Endothelial cell (in vitro differentiated cells): ENCODE measurements around the gene MED27. TPM values are rescaled to one million over a fixed set of nuclear protein-coding genes. Genes with fewer than 3 reads are reported as not detected.

Experiments
- DNase-seq: peaks from one replicate; pipeline ENCODE4 v3.0.0; 2021; ENCODE audit warnings: low spot score
- H3K27ac Mint-ChIP-seq: one replicate; pipeline ENCODE4 v1.8.0; 2021; ENCODE audit warnings: mixed read lengths, inconsistent platforms; ENCODE audit not compliant: unreplicated experiment
- H3K27me3 Mint-ChIP-seq: one replicate; pipeline ENCODE4 v1.8.0; 2021; ENCODE audit warnings: mild to moderate bottlenecking, moderate library complexity, mixed read lengths, inconsistent platforms; ENCODE audit not compliant: unreplicated experiment
- H3K36me3 Mint-ChIP-seq: one replicate; pipeline ENCODE4 v1.8.0; 2021; ENCODE audit warnings: mild to moderate bottlenecking, low read depth, mixed read lengths, inconsistent platforms; ENCODE audit not compliant: unreplicated experiment
- H3K4me1 Mint-ChIP-seq: one replicate; pipeline ENCODE4 v1.8.0; 2021; ENCODE audit warnings: mild to moderate bottlenecking, mixed read lengths, inconsistent platforms; ENCODE audit not compliant: unreplicated experiment
- H3K4me3 Mint-ChIP-seq: one replicate; pipeline ENCODE4 v1.8.0; 2021; ENCODE audit warnings: mild to moderate bottlenecking, mixed read lengths, inconsistent platforms; ENCODE audit not compliant: unreplicated experiment
- H3K9me3 Mint-ChIP-seq: one replicate; pipeline ENCODE4 v1.8.0; 2021; ENCODE audit warnings: mixed read lengths, inconsistent platforms; ENCODE audit not compliant: unreplicated experiment
- CTCF ChIP-seq: fragments of 200-600 bp; sonication (generic); IDR thresholded peaks from one replicate; pipeline ENCODE4 v1.5.0; 2021; ENCODE audit warnings: antibody characterized with exemption; ENCODE audit not compliant: unreplicated experiment
- total RNA-seq: library from RNA; stranded (reverse); fragmentation: NEBNext Ultra II Directional; extraction: Animal tissue kit (Norgen Biotek cat#: 25700); gene quantifications from one replicate; pipeline ENCODE4 v1.2.1, GENCODE V29; 2021; ENCODE audit not compliant: unreplicated experiment

The MED27 gene
- total RNA-seq, 1 donor from 2014 or later, result 24.0 TPM

GRCh38 chr9:131959887-131960286 is 119.8 kb downstream of the MED27 start:
- Mint-ChIP-seq H3K27me3 (peaks cover 5% of the 10 kb centered on the region), H3K4me1 (peaks cover 11% of the 10 kb centered on the region), H3K36me3 (peaks cover 8% of the 10 kb centered on the region), H3K27ac (no peak overlapping the region), H3K9me3 (no peaks in the 10 kb centered on the region), H3K4me3 (no peak overlapping the region)
- DNase-seq, result no peak
- no peak for TF ChIP-seq CTCF

GRCh38 chr9:131959056-131959455 is 120.6 kb downstream of the MED27 start:
- Mint-ChIP-seq H3K9me3 (no peaks in the 10 kb centered on the region), H3K36me3 (peaks cover 4% of the 10 kb centered on the region), H3K27me3 (peaks cover 2% of the 10 kb centered on the region), H3K27ac (no peak overlapping the region), H3K4me3 (no peak overlapping the region), H3K4me1 (peaks cover 8% of the 10 kb centered on the region)
- no peak for DNase-seq
- no peak for TF ChIP-seq CTCF

GRCh38 chr9:131954299-131954698 is 125.4 kb downstream of the MED27 start:
- DNase-seq, result no peak
- Mint-ChIP-seq H3K27ac (no peak overlapping the region), H3K36me3 (no peaks in the 10 kb centered on the region), H3K4me3 (no peak overlapping the region), H3K9me3 (no peaks in the 10 kb centered on the region), H3K4me1 (peaks cover 3% of the 10 kb centered on the region), H3K27me3 (no peaks in the 10 kb centered on the region)
- TF ChIP-seq CTCF, result no peak

GRCh38 chr9:131951905-131952304 is 127.8 kb downstream of the MED27 start:
- no peak for DNase-seq

GRCh38 chr9:131951155-131951554 is 128.5 kb downstream of the MED27 start:
- Mint-ChIP-seq H3K4me3 (no peak overlapping the region), H3K36me3 (no peaks in the 10 kb centered on the region), H3K27ac (no peak overlapping the region), H3K27me3 (no peaks in the 10 kb centered on the region), H3K9me3 (no peaks in the 10 kb centered on the region), H3K4me1 (peaks cover 5% of the 10 kb centered on the region)
- no peak for TF ChIP-seq CTCF
- no peak for DNase-seq

More at GRCh38 chr9:131951905-131952304, 127.8 kb downstream of the MED27 start:
- no peak for TF ChIP-seq CTCF
- Mint-ChIP-seq H3K36me3 (no peaks in the 10 kb centered on the region), H3K4me3 (no peak overlapping the region), H3K9me3 (no peaks in the 10 kb centered on the region), H3K4me1 (peaks cover 5% of the 10 kb centered on the region), H3K27ac (no peak overlapping the region), H3K27me3 (no peaks in the 10 kb centered on the region)
